ENCODE results near the gene VTI1A.

VTI1A gene

DNA sequence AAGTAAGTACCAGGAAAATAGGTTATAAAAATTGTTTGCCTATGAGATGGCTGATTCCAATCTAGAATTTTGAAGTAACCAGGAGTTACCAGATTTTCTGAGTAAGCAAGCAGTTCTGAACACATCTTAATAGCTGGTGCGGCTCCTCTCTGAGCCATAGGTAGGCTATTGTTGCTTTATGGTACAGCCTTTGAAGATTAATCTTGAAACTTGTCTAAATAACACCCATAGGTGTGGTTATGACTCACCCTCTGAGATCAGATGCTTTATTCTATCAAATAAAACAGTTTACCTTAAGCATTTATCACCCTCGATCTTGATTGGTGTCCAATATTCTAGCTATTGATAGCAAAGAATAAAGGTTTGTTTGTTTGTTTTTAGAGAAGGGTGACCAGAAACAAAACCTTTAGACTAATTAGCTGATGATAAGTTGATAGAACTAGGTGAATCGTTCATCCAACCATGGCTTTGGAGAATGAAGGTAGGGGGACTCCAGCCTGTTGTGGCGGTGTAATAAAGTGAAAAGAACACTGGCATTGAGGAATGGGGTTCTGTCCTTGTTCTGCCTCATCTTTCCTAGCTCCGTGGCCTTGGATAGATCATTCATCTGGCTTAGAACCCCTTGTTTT, 72.2 kb downstream of the VTI1A start:
- no peak overlapping the region for H3K4me3 ChIP-seq (ENCODE audit: low read length)
- no peaks in the 10 kb centered on the region for H3K36me3 ChIP-seq (ENCODE audit: insufficient read depth, low read length)
- no peak overlapping the region for H2AFZ ChIP-seq (ENCODE audit: low read depth, low read length)
- H3K9me3 ChIP-seq (ENCODE audit: low read length) = no peaks in the 10 kb centered on the region
- peaks cover 11% of the 10 kb centered on the region for H3K4me1 ChIP-seq (ENCODE audit: insufficient read depth, low read length)
- H3K27me3 ChIP-seq (ENCODE audit: insufficient read depth, low read length) = no peaks in the 10 kb centered on the region

DNA sequence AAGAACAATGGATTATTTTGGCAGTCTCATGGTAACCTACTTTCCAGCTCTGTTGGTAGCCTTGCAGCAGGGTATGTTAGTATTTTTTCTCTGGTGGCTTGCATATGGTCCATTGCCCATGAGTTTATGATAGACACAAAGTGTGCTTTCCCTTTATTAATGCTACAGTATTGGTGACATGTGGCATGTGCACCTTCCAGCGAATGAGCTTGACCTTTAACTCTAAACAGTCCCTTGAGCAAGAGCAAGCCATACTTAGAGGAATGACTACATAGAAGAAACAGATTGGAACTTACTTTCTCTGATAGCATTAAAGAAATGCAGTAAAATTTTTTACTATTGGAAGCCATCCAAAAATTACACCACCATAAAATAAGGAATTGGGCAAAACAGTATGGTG, 73.9 kb downstream of the VTI1A start:
- H3K9me3 ChIP-seq (ENCODE audit: low read length) = no peaks in the 10 kb centered on the region
- peaks cover 28% of the 10 kb centered on the region for H3K4me1 ChIP-seq (ENCODE audit: insufficient read depth, low read length)
- H2AFZ ChIP-seq (ENCODE audit: low read depth, low read length) = no peak overlapping the region
- no peak overlapping the region for H3K4me3 ChIP-seq (ENCODE audit: low read length)
- no peaks in the 10 kb centered on the region for H3K27me3 ChIP-seq (ENCODE audit: insufficient read depth, low read length)
- no peaks in the 10 kb centered on the region for H3K36me3 ChIP-seq (ENCODE audit: insufficient read depth, low read length)

DNA sequence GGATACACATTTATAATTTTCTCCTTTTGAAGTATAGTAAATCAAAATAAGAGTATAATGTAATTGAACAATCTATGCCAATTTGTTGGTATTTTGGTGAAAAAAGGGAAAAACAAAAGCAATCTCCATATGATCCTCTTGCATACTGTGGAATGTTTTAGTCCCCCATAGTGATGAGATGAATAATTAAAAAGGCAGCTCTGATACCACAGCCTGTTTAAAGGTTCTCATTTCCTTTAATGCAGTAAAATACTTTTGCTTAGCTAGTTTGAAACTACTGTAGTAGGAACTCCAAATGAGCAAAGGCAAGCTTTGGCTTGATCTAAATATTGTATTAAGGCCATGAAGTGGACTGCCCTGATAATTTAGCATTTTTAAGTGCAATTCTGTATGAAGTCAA, 77.6 kb downstream of the VTI1A start:
- H3K4me3 ChIP-seq (ENCODE audit: low read length) = no peak overlapping the region
- H2AFZ ChIP-seq (ENCODE audit: low read depth, low read length) = no peak overlapping the region
- no peaks in the 10 kb centered on the region for H3K9me3 ChIP-seq (ENCODE audit: low read length)
- H3K36me3 ChIP-seq (ENCODE audit: insufficient read depth, low read length) = no peaks in the 10 kb centered on the region
- peaks cover 61% of the 10 kb centered on the region for H3K4me1 ChIP-seq (ENCODE audit: insufficient read depth, low read length)
- H3K27me3 ChIP-seq (ENCODE audit: insufficient read depth, low read length) = no peaks in the 10 kb centered on the region

DNA sequence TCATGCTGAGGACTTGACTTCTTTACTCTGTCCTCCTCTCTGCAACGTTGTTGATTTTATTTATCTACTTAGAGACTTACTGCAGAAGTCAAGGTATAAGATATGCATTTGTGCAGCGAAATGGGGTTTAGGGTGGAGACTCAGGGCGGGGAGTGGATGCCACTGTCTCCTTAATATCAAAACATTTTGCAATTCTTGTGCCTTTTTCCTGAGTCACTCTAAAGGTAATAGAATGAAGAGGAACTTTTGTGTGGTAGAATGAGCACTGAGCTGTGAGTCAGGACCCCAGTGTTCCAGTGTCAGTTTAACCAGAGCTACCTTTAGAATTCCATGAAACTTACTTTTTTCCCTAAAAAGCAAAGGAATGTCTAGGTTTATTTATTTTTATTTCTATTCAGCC, 78.2 kb downstream of the VTI1A start:
- Histone ChIP-seq H3K9me3 (ENCODE audit: low read length) (no peaks in the 10 kb centered on the region), H3K36me3 (ENCODE audit: insufficient read depth, low read length) (no peaks in the 10 kb centered on the region), H2AFZ (ENCODE audit: low read depth, low read length) (no peak overlapping the region), H3K4me1 (ENCODE audit: insufficient read depth, low read length) (peaks cover 61% of the 10 kb centered on the region), H3K4me3 (ENCODE audit: low read length) (no peak overlapping the region), H3K27me3 (ENCODE audit: insufficient read depth, low read length) (no peaks in the 10 kb centered on the region)

DNA sequence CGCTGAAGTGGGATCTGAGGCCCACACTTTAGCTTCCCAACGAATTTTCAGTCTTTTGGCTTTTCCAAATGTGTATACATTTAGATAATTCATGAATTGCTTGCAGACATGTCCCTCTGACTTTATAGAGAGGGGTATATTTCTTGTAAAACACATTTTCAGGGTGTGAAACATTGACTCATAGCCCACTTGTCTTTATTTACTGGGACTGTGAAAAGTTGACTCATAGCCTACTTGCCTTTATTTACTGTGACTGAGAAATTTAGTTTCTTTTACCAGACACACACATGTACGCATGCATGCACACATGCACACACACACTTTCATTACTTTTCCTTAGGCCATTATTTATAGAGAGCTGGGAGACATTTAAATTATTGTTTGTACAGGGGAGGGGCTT, 79.1 kb downstream of the VTI1A start:
- no peaks in the 10 kb centered on the region for H3K36me3 ChIP-seq (ENCODE audit: insufficient read depth, low read length)
- H3K4me3 ChIP-seq (ENCODE audit: low read length) = no peak overlapping the region
- H2AFZ ChIP-seq (ENCODE audit: low read depth, low read length) = no peak overlapping the region
- no peaks in the 10 kb centered on the region for H3K9me3 ChIP-seq (ENCODE audit: low read length)
- H3K27me3 ChIP-seq (ENCODE audit: insufficient read depth, low read length) = no peaks in the 10 kb centered on the region
- H3K4me1 ChIP-seq (ENCODE audit: insufficient read depth, low read length) = peaks cover 59% of the 10 kb centered on the region

DNA sequence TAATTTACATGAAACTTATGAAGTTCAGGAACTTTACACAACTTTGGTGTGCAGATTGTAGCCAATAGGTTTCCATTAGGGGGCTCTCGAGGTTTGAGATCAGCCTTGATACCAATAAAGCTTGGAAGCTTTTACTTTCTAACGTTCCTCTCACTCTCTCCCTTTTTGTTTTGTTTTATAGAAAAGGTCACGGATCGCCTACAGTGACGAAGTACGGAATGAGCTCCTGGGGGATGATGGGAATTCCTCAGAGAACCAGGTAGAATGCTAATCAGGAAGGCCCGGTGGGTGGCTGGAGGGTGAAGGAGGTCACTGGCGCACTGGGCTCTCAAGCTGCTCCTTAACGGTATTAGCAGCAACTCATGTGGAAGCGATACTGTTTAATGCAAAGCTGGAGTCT, 79.9 kb downstream of the VTI1A start:
- Histone ChIP-seq H2AFZ (ENCODE audit: low read depth, low read length) (no peak overlapping the region), H3K9me3 (ENCODE audit: low read length) (no peaks in the 10 kb centered on the region), H3K4me1 (ENCODE audit: insufficient read depth, low read length) (peaks cover 59% of the 10 kb centered on the region), H3K4me3 (ENCODE audit: low read length) (peak overlapping the region; percentile 24), H3K27me3 (ENCODE audit: insufficient read depth, low read length) (no peaks in the 10 kb centered on the region), H3K36me3 (ENCODE audit: insufficient read depth, low read length) (no peaks in the 10 kb centered on the region)

DNA sequence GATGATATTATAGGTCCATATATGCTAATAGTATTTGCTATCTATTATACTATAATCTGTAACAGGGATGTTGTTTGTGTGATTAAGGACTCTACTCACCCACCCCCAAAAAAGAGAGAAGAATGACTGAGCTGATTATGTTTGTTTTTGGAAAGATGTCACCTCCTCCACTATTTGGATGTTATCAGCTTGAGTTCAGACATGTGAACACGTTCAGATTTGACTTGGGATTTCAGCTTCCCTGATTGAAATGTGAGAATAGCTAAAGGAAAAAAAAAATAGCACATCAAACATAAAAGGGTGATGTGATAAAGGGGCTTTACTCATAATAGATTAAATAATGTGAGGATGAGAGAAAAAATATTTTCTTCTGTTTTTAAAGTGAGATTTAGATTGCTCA, 81.2 kb downstream of the VTI1A start:
- no peaks in the 10 kb centered on the region for H3K27me3 ChIP-seq (ENCODE audit: insufficient read depth, low read length)
- H3K4me1 ChIP-seq (ENCODE audit: insufficient read depth, low read length) = peaks cover 59% of the 10 kb centered on the region
- no peaks in the 10 kb centered on the region for H3K36me3 ChIP-seq (ENCODE audit: insufficient read depth, low read length)
- H3K4me3 ChIP-seq (ENCODE audit: low read length) = no peak overlapping the region
- no peaks in the 10 kb centered on the region for H3K9me3 ChIP-seq (ENCODE audit: low read length)
- H2AFZ ChIP-seq (ENCODE audit: low read depth, low read length) = no peak overlapping the region

DNA sequence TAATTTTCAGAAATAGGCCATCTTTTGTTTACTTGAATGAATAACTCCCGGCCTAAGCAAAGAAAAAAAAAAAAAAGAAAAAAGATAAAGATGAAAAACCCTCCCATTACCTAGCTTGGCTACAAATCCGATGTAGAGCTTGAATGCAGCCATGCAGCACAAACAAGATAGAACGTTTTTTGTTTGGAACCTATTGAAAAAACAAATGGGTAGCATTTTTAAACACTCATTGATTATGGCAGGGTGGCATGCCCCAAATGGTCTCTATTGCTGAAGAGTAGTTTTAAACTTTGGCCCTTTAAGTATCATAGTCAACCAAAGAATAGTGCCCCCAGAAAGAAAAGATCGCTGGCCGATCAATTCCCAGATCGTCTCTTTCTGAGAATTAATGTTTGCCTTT, 84.4 kb downstream of the VTI1A start:
- no peaks in the 10 kb centered on the region for H3K27me3 ChIP-seq (ENCODE audit: insufficient read depth, low read length)
- H3K4me3 ChIP-seq (ENCODE audit: low read length) = no peak overlapping the region
- H3K9me3 ChIP-seq (ENCODE audit: low read length) = no peaks in the 10 kb centered on the region
- no peaks in the 10 kb centered on the region for H3K36me3 ChIP-seq (ENCODE audit: insufficient read depth, low read length)
- H3K4me1 ChIP-seq (ENCODE audit: insufficient read depth, low read length) = peaks cover 31% of the 10 kb centered on the region
- no peak overlapping the region for H2AFZ ChIP-seq (ENCODE audit: low read depth, low read length)

DNA sequence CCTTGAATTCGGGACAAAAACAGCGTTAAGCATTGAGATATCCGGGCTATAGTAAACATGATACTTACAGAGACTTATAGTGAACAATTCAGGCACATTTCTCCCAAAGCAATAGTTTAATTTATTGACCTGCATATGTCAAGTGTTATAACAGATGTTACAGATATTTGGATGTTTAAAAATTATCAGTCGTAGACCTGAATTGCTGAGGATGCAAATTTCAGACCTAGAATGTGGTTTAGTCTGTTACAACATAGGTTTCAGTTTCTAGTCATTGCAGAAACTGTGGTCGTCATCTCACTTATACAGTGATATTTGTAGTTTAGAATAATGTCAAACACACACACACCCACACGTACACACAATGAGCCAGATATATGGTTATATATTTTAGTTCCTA, 85.2 kb downstream of the VTI1A start:
- Histone ChIP-seq H3K9me3 (ENCODE audit: low read length) (no peaks in the 10 kb centered on the region), H3K4me1 (ENCODE audit: insufficient read depth, low read length) (peaks cover 23% of the 10 kb centered on the region), H3K36me3 (ENCODE audit: insufficient read depth, low read length) (no peaks in the 10 kb centered on the region), H2AFZ (ENCODE audit: low read depth, low read length) (no peak overlapping the region), H3K4me3 (ENCODE audit: low read length) (no peak overlapping the region), H3K27me3 (ENCODE audit: insufficient read depth, low read length) (no peaks in the 10 kb centered on the region)

DNA sequence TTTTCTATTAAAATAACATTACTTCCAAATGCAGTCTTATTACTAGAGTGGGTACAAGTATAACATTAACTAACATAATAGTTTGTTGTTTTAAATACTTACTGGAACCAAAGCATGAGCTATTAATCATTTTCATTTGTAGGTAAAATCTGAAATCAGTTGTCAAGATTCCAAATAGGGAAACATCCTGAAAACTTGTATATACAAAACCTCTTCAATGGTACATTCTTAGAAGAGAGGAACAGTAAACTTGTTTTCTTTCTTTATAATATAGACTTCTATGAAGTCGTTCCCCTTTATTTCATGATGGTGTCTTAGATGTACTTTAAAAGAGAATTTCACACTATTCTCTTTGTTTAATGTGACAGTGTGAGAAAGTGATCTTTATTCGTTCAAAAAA, 85.9 kb downstream of the VTI1A start:
- Histone ChIP-seq H3K36me3 (ENCODE audit: insufficient read depth, low read length) (no peaks in the 10 kb centered on the region), H3K4me3 (ENCODE audit: low read length) (no peak overlapping the region), H3K9me3 (ENCODE audit: low read length) (no peaks in the 10 kb centered on the region), H2AFZ (ENCODE audit: low read depth, low read length) (no peak overlapping the region), H3K4me1 (ENCODE audit: insufficient read depth, low read length) (peaks cover 16% of the 10 kb centered on the region), H3K27me3 (ENCODE audit: insufficient read depth, low read length) (no peaks in the 10 kb centered on the region)

DNA sequence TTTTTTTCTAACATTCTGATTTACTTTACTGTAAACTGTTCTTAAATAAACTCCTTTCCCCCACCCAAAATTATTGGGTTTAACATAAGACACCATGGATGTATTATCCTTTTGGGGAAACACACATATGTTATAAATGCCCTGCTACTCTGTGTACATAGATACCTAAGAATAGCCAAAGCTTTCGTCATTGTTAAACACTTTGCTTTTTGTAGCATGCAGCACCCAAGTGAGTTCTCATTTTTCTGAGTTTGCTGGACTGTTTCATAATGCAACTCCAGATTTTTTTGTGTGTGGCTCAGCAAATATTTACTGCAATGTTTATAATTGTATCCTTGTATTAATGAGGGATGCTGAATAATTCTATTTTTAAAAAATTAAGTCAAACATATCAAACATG, 86.9 kb downstream of the VTI1A start:
- Histone ChIP-seq H2AFZ (ENCODE audit: low read depth, low read length) (no peak overlapping the region), H3K36me3 (ENCODE audit: insufficient read depth, low read length) (peaks cover 2% of the 10 kb centered on the region), H3K9me3 (ENCODE audit: low read length) (no peaks in the 10 kb centered on the region), H3K27me3 (ENCODE audit: insufficient read depth, low read length) (no peaks in the 10 kb centered on the region), H3K4me1 (ENCODE audit: insufficient read depth, low read length) (peaks cover 6% of the 10 kb centered on the region), H3K4me3 (ENCODE audit: low read length) (no peak overlapping the region)

DNA sequence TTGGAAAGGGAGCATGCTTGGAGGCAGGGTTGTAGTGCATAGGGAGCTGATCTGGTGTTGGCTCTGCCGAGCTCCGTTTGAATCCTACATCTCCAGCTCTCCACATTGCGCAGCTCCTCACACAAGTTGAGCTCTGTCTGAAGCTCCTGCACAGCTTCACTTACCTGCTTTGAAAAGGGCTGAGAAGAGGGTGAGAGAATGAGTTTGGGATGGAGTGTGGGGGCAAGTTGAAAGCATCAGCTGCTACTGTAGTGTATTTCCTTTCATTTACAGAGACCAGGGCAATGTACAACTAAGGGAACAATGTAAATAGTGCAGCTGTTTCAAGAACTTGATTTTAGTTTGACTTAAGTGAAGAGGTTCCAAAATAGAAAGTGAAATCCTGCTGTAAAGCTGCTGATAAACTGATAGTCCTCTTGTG, 88.5 kb downstream of the VTI1A start:
- H3K36me3 ChIP-seq (ENCODE audit: insufficient read depth, low read length) = peaks cover 6% of the 10 kb centered on the region
- peaks cover 3% of the 10 kb centered on the region for H3K4me1 ChIP-seq (ENCODE audit: insufficient read depth, low read length)
- no peaks in the 10 kb centered on the region for H3K27me3 ChIP-seq (ENCODE audit: insufficient read depth, low read length)
- no peak overlapping the region for H2AFZ ChIP-seq (ENCODE audit: low read depth, low read length)
- no peak overlapping the region for H3K4me3 ChIP-seq (ENCODE audit: low read length)
- H3K9me3 ChIP-seq (ENCODE audit: low read length) = no peaks in the 10 kb centered on the region

DNA sequence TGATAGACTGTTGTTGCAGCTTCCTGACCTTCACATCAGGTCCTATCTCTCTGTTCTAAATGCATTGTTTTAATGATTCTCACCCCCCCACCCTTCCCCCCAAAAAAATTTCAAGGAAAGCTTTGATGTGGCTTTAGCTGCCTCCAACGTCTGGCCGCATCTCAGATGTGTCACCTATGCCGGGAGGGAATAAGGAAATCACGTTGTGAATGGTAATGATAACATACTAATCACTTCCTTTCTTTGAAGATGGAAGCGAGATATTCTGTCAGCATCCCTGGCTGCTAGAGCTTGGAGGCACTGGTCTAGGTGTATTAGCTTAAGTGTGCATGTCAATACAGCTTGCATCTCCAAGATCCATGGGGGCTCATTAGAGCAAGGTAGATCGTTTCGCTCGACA, 89.6 kb downstream of the VTI1A start:
- no peak overlapping the region for H2AFZ ChIP-seq (ENCODE audit: low read depth, low read length)
- no peak overlapping the region for H3K4me3 ChIP-seq (ENCODE audit: low read length)
- H3K9me3 ChIP-seq (ENCODE audit: low read length) = no peaks in the 10 kb centered on the region
- peaks cover 6% of the 10 kb centered on the region for H3K36me3 ChIP-seq (ENCODE audit: insufficient read depth, low read length)
- peaks cover 3% of the 10 kb centered on the region for H3K4me1 ChIP-seq (ENCODE audit: insufficient read depth, low read length)
- H3K27me3 ChIP-seq (ENCODE audit: insufficient read depth, low read length) = no peaks in the 10 kb centered on the region

DNA sequence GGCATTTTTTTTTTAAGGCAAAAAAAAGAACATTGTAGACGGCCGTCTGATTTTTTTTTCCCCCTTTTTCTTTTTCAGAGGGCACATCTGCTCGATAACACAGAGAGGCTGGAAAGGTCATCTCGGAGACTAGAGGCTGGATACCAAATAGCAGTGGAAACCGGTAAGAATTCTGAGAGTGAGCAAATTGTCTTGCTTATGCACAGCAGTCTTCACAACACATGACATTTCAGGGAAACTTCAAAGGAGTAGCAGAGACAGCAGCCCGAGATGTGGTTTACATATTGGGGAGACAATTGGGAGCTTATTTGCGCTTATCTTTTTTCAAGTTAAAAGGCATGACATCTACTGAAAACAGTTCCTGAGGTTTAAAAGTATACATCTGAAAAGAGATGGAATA, 91.2 kb downstream of the VTI1A start:
- H3K9me3 ChIP-seq (ENCODE audit: low read length) = no peaks in the 10 kb centered on the region
- no peak overlapping the region for H2AFZ ChIP-seq (ENCODE audit: low read depth, low read length)
- H3K27me3 ChIP-seq (ENCODE audit: insufficient read depth, low read length) = no peaks in the 10 kb centered on the region
- H3K36me3 ChIP-seq (ENCODE audit: insufficient read depth, low read length) = peaks cover 7% of the 10 kb centered on the region
- no peak overlapping the region for H3K4me3 ChIP-seq (ENCODE audit: low read length)
- H3K4me1 ChIP-seq (ENCODE audit: insufficient read depth, low read length) = peaks cover 3% of the 10 kb centered on the region

All from neuron (in vitro differentiated cells).